ENCODE measurements around the gene RBL2. TPM values are rescaled to one million over a fixed set of nuclear protein-coding genes. Genes with fewer than 3 reads are reported as not detected.
"Not testable (repeated sequence)": the region's sequence is repeated elsewhere in the genome, so short reads cannot be mapped to it uniquely, and the experiment has no call there.

The RBL2 gene
- polyA plus RNA-seq, 1 donor (not counting 4 experiments of a cell fraction or from before 2014, with no cell fraction given): 44.6 TPM

DNA sequence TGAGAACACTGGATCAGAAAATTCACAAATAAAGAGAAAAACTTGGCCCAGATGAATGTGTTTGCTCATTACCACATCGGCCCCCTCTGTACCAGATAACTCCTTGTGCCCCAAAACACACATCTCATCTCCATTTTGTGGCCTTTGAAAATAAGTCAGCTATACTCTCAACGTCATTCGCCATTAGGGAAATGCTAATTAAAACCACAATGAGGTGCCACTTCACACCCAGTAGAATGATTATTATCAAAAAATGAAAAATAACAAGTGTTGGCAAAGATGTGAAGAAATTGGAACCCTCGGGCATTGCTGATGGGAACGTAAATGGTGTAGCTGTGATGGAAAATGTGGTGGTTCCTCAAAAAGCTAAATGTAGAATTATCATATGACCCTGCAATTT is 103.4 kb downstream of the RBL2 start:
- dilution Hi-C loops (cut with MboI; ENCODE audit: extremely low pct_ligation_motif_present, low sequenced_read_pairs): no loop called here
- no peak for FAIRE-seq
- Histone ChIP-seq H3K9me1 (ENCODE audit: control insufficient read depth, extremely low read depth, insufficient read depth, low read length) (no peaks in the 10 kb centered on the region), H3K4me3 (ENCODE audit: control insufficient read depth in 2 of 3, extremely low read depth in 1 of 3, insufficient read depth in 2 of 3, low read depth in 1 of 3, low read length in 3 of 3) (no peak overlapping the region), H2AFZ (ENCODE audit: control insufficient read depth, low read length) (no peak overlapping the region), H3K9me3 (ENCODE audit: control insufficient read depth, low read depth, low read length) (no peaks in the 10 kb centered on the region), H4K20me1 (ENCODE audit: control insufficient read depth, extremely low read depth, insufficient read depth, low read length) (no peaks in the 10 kb centered on the region), H3K9ac (ENCODE audit: control insufficient read depth, extremely low read depth, insufficient read depth, low read length) (no peak overlapping the region), H3K4me2 (ENCODE audit: control insufficient read depth, extremely low read depth, insufficient read depth, low read depth, low read length) (no peak overlapping the region), H3K27me3 (ENCODE audit: control insufficient read depth, extremely low read depth, insufficient read depth, low read length) (peaks cover 7% of the 10 kb centered on the region), H3K79me2 (ENCODE audit: control insufficient read depth, insufficient read depth, low read length) (no peaks in the 10 kb centered on the region), H3K36me3 (ENCODE audit: control insufficient read depth in 2 of 2, extremely low read depth in 1 of 2, insufficient read depth in 2 of 2, low read length in 2 of 2) (no peaks in the 10 kb centered on the region), H3K27ac (ENCODE audit: control insufficient read depth, insufficient read depth, low read length) (no peak overlapping the region), H3K4me1 (ENCODE audit: control insufficient read depth, extremely low read depth, insufficient read depth, low read length) (no peaks in the 10 kb centered on the region)
- no peak for DNase-seq (ENCODE audit: low read depth, low spot score)
- TF ChIP-seq, protein P1, sequence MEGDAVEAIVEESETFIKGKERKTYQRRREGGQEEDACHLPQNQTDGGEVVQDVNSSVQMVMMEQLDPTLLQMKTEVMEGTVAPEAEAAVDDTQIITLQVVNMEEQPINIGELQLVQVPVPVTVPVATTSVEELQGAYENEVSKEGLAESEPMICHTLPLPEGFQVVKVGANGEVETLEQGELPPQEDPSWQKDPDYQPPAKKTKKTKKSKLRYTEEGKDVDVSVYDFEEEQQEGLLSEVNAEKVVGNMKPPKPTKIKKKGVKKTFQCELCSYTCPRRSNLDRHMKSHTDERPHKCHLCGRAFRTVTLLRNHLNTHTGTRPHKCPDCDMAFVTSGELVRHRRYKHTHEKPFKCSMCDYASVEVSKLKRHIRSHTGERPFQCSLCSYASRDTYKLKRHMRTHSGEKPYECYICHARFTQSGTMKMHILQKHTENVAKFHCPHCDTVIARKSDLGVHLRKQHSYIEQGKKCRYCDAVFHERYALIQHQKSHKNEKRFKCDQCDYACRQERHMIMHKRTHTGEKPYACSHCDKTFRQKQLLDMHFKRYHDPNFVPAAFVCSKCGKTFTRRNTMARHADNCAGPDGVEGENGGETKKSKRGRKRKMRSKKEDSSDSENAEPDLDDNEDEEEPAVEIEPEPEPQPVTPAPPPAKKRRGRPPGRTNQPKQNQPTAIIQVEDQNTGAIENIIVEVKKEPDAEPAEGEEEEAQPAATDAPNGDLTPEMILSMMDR (optimal IDR thresholded peaks at IDR 0.05 in 1 of 3, IDR thresholded peaks at IDR 0.05 in 1 of 3, conservative IDR thresholded peaks at IDR 0.05 in 1 of 3; ENCODE audit: extremely low read depth in 1 of 3, insufficient read depth in 2 of 3, low read length in 3 of 3): no peak
- TF ChIP-seq EZH2 (IDR thresholded peaks at IDR 0.05; ENCODE audit: low read length): no peak

DNA sequence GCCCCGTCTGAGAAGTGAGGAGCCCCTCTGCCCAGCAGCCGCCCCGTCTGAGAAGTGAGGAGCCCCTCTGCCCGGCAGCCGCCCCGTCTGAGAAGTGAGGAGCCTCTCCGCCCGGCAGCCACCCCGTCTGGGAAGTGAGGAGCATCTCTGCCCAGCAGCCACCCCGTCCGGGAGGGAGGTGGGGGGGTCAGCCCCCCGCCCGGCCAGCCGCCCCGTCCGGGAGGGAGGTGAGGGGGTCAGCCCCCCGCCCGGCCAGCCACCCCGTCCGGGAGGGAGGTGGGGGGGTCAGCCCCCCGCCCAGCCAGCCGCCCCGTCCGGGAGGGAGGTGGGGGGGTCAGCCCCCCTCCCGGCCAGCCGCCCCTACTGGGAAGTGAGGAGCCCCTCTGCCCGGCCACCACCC is 105.1 kb downstream of the RBL2 start:
- H3K4me2 ChIP-seq (ENCODE audit: control insufficient read depth, extremely low read depth, insufficient read depth, low read depth, low read length); H3K4me3 ChIP-seq (ENCODE audit: control insufficient read depth in 2 of 3, extremely low read depth in 1 of 3, insufficient read depth in 2 of 3, low read depth in 1 of 3, low read length in 3 of 3); H3K79me2 ChIP-seq (ENCODE audit: control insufficient read depth, insufficient read depth, low read length); H4K20me1 ChIP-seq (ENCODE audit: control insufficient read depth, extremely low read depth, insufficient read depth, low read length); DNase-seq (ENCODE audit: low read depth, low spot score); H2AFZ ChIP-seq (ENCODE audit: control insufficient read depth, low read length); H3K9me1 ChIP-seq (ENCODE audit: control insufficient read depth, extremely low read depth, insufficient read depth, low read length); FAIRE-seq; H3K4me1 ChIP-seq (ENCODE audit: control insufficient read depth, extremely low read depth, insufficient read depth, low read length); H3K36me3 ChIP-seq (ENCODE audit: control insufficient read depth in 2 of 2, extremely low read depth in 1 of 2, insufficient read depth in 2 of 2, low read length in 2 of 2); H3K9me3 ChIP-seq (ENCODE audit: control insufficient read depth, low read depth, low read length); H3K27me3 ChIP-seq (ENCODE audit: control insufficient read depth, extremely low read depth, insufficient read depth, low read length); dilution Hi-C loops (cut with MboI; ENCODE audit: extremely low pct_ligation_motif_present, low sequenced_read_pairs); H3K9ac ChIP-seq (ENCODE audit: control insufficient read depth, extremely low read depth, insufficient read depth, low read length); H3K27ac ChIP-seq (ENCODE audit: control insufficient read depth, insufficient read depth, low read length): not testable (repeated sequence)

DNA sequence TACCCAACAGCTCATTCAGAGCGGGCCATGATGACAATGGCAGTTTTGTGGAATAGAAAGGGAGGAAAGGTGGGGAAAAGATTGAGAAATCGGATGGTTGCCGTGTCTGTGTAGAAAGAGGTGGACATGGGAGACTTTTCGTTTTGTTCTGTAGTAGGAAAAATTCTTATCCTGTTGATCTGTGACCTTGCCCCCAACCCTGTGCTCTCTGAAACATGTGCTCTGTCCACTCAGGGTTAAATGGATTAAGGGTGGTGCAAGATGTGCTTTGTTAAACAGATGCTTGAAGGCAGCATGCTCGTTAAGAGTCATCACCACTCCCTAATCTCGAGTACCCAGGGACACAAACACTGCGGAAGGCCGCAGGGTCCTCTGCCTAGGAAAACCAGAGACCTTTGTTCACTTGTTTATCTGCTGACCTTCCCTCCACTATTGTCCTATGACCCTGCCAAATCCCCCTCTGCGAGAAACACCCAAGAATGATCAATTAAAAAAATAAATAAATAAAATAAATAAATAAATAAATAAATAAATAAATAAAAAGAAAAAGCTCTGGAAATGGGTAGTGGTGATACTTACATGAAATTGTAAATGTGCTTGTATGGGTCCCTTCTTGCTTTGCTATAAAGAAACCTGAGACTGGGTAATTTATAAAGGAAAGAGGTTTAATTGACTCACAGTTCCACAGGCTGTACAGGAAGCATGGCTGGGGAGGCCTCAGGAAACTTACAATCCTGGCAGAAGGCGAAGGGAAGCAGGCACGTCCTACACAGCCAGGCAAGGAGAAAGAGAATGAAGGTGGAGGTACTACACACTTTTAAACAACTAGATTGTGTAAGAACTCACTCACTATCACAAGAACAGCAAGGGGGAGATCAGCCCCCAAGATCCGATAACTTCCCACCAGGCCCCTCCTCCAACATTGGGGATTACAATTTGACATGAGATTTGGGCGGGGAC is 105.8 kb downstream of the RBL2 start:
- H3K79me2 ChIP-seq (ENCODE audit: control insufficient read depth, insufficient read depth, low read length); H4K20me1 ChIP-seq (ENCODE audit: control insufficient read depth, extremely low read depth, insufficient read depth, low read length); H3K27ac ChIP-seq (ENCODE audit: control insufficient read depth, insufficient read depth, low read length); H3K4me2 ChIP-seq (ENCODE audit: control insufficient read depth, extremely low read depth, insufficient read depth, low read depth, low read length); H3K9me1 ChIP-seq (ENCODE audit: control insufficient read depth, extremely low read depth, insufficient read depth, low read length); H3K36me3 ChIP-seq (ENCODE audit: control insufficient read depth in 2 of 2, extremely low read depth in 1 of 2, insufficient read depth in 2 of 2, low read length in 2 of 2); H3K4me3 ChIP-seq (ENCODE audit: control insufficient read depth in 2 of 3, extremely low read depth in 1 of 3, insufficient read depth in 2 of 3, low read depth in 1 of 3, low read length in 3 of 3); dilution Hi-C loops (cut with MboI; ENCODE audit: extremely low pct_ligation_motif_present, low sequenced_read_pairs); H3K9me3 ChIP-seq (ENCODE audit: control insufficient read depth, low read depth, low read length); H2AFZ ChIP-seq (ENCODE audit: control insufficient read depth, low read length); H3K9ac ChIP-seq (ENCODE audit: control insufficient read depth, extremely low read depth, insufficient read depth, low read length); DNase-seq (ENCODE audit: low read depth, low spot score); FAIRE-seq; H3K4me1 ChIP-seq (ENCODE audit: control insufficient read depth, extremely low read depth, insufficient read depth, low read length); H3K27me3 ChIP-seq (ENCODE audit: control insufficient read depth, extremely low read depth, insufficient read depth, low read length): not testable (repeated sequence)

Small RNA genes lying within 50 kb of the gene (small RNA-seq; reads per million reads assigned to genes)
- 0 reads per million in 3 experiments for gene RNU6-1153P (ENCODE audit: insufficient read length in 3 of 3, low read depth in 3 of 3, low replicate concordance in 1 of 3)

Other genes with a start within 250 kb of the RBL2 start
- gene AKTIP, start 68.7 kb downstream of the RBL2 start, polyA plus RNA-seq: 16.6 to 24.3 TPM (median 23.6 TPM) in 3 replicates